H9 (cell line): ENCODE measurements around the gene JSRP1. TPM values are rescaled to one million over a fixed set of nuclear protein-coding genes. Genes with fewer than 3 reads are reported as not detected.

Experiments used
- DNase-seq: peaks from one replicate; pipeline ENCODE4 v3.0.0-alpha.2; 2017
- H2AFZ ChIP-seq: one replicate; pipeline ENCODE4 v1.6.1; 2013; ENCODE audit warnings: mild to moderate bottlenecking, low read length, control low read depth, moderate library complexity
- H2AK5ac ChIP-seq: 2 replicates; pipeline ENCODE4 v1.6.1; 2013; ENCODE audit warnings: low read length, control low read depth, mixed read lengths; ENCODE audit not compliant: insufficient read length
- H2BK120ac ChIP-seq: one replicate; pipeline ENCODE4 v1.6.1; 2013; ENCODE audit warnings: low read depth, mild to moderate bottlenecking, low read length, control low read depth, inconsistent platforms; ENCODE audit not compliant: poor library complexity, severe bottlenecking
- H2BK12ac ChIP-seq: 2 replicates; pipeline ENCODE4 v1.6.1; 2013; ENCODE audit warnings: low read length, control low read depth, mixed read lengths, low read depth; ENCODE audit not compliant: insufficient read length
- H2BK15ac ChIP-seq: 2 replicates; pipeline ENCODE4 v1.6.1; 2013; ENCODE audit warnings: low read depth, low read length, control low read depth
- H2BK20ac ChIP-seq: one replicate; pipeline ENCODE4 v1.6.1; 2013; ENCODE audit warnings: low read depth, mild to moderate bottlenecking, low read length, control low read depth, inconsistent platforms; ENCODE audit not compliant: poor library complexity, severe bottlenecking
- H2BK5ac ChIP-seq: 2 replicates; pipeline ENCODE4 v1.6.1; 2013; ENCODE audit warnings: low read length, control low read depth, mixed read lengths; ENCODE audit not compliant: insufficient read length
- H3K14ac ChIP-seq: 2 replicates; pipeline ENCODE4 v1.6.1; 2013; ENCODE audit warnings: low read length, control low read depth; ENCODE audit not compliant: insufficient read depth
- H3K18ac ChIP-seq: 2 replicates; pipeline ENCODE4 v1.6.1; 2013; ENCODE audit warnings: low read depth, mild to moderate bottlenecking, mixed read lengths, low read length, control low read depth; ENCODE audit not compliant: insufficient read length
- H3K23ac ChIP-seq: 2 replicates; pipeline ENCODE4 v1.6.1; 2013; ENCODE audit warnings: low read length, control low read depth, mixed read lengths, low read depth; ENCODE audit not compliant: insufficient read length
- H3K23me2 ChIP-seq: 2 replicates; pipeline ENCODE4 v1.6.1; 2013; ENCODE audit warnings: low read depth, mild to moderate bottlenecking, mixed read lengths, low read length, control low read depth; ENCODE audit not compliant: insufficient read length, poor library complexity, severe bottlenecking
- H3K27ac ChIP-seq: 2 replicates; pipeline ENCODE4 v1.5.1; 2013; ENCODE audit warnings: low read length, control low read depth, mixed read lengths, low read depth; ENCODE audit not compliant: insufficient read length
- H3K27me3 ChIP-seq: 2 replicates; pipeline ENCODE4 v1.6.1; 2013; ENCODE audit warnings: low read length, control low read depth, inconsistent platforms; ENCODE audit not compliant: insufficient read depth
- H3K4ac ChIP-seq: 2 replicates; pipeline ENCODE4 v1.6.1; 2013; ENCODE audit warnings: low read depth, mild to moderate bottlenecking, control low read depth, inconsistent platforms, low read length, moderate library complexity
- H3K4me1 ChIP-seq: 2 replicates; pipeline ENCODE4 v1.6.1; 2013; ENCODE audit warnings: low read length, control low read depth, inconsistent platforms; ENCODE audit not compliant: insufficient read depth
- H3K4me2 ChIP-seq: 2 replicates; pipeline ENCODE4 v1.6.1; 2013; ENCODE audit warnings: low read length, control low read depth, mixed read lengths; ENCODE audit not compliant: insufficient read length, insufficient read depth
- H3K56ac ChIP-seq: 2 replicates; pipeline ENCODE4 v1.6.1; 2013; ENCODE audit warnings: low read depth, mild to moderate bottlenecking, mixed read lengths, low read length, control low read depth; ENCODE audit not compliant: insufficient read length
- H3K79me1 ChIP-seq: 2 replicates; pipeline ENCODE4 v1.6.1; 2013; ENCODE audit warnings: low read depth, mild to moderate bottlenecking, moderate library complexity, low read length, control low read depth, inconsistent platforms; ENCODE audit not compliant: insufficient read depth, poor library complexity, severe bottlenecking
- H3K79me2 ChIP-seq: 2 replicates; pipeline ENCODE4 v1.6.1; 2013; ENCODE audit warnings: low read length, control low read depth, inconsistent platforms; ENCODE audit not compliant: insufficient read depth
- H3K9ac ChIP-seq: 2 replicates; pipeline ENCODE4 v1.6.1; 2013; ENCODE audit warnings: low read length, control low read depth, mixed read lengths; ENCODE audit not compliant: insufficient read length; ENCODE audit errors: extremely low read depth
- H3K9me3 ChIP-seq: one replicate; pipeline ENCODE4 v1.6.1; 2013; ENCODE audit warnings: low read depth, low read length, inconsistent platforms; ENCODE audit not compliant: control insufficient read depth
- H3T11ph ChIP-seq: one replicate; pipeline ENCODE4 v1.6.1; 2013; ENCODE audit warnings: mild to moderate bottlenecking, low read length, control low read depth, inconsistent platforms
- H4K20me1 ChIP-seq: one replicate; pipeline ENCODE4 v1.6.1; 2013; ENCODE audit not compliant: control insufficient read depth, insufficient read length, insufficient read depth
- H4K5ac ChIP-seq: 2 replicates; pipeline ENCODE4 v1.6.1; 2013; ENCODE audit warnings: low read depth, mild to moderate bottlenecking, mixed read lengths, low read length, control low read depth; ENCODE audit not compliant: insufficient read length
- H4K8ac ChIP-seq: replicated peaks from 2 replicates; pipeline ENCODE4 v1.6.1; 2013; ENCODE audit warnings: low read length, control low read depth, mixed read lengths, low read depth; ENCODE audit not compliant: insufficient read length
- H4K91ac ChIP-seq: 2 replicates; pipeline ENCODE4 v1.6.1; 2013; ENCODE audit warnings: low read depth, mild to moderate bottlenecking, moderate library complexity, mixed read lengths, low read length, control low read depth; ENCODE audit not compliant: insufficient read length
- H3K27ac Mint-ChIP-seq, 3 experiments: 2 replicates in 2 of 3; 3 replicates in 1 of 3; pipeline ENCODE4 v1.8.0; 2020 to 2021; ENCODE audit warnings: mixed read lengths in 3 of 3, mild to moderate bottlenecking in 1 of 3, moderate library complexity in 1 of 3
- H3K27me3 Mint-ChIP-seq: 2 replicates; pipeline ENCODE4 v1.8.0; 2021; ENCODE audit warnings: low read depth, mild to moderate bottlenecking, moderate library complexity, mixed read lengths
- H3K36me3 Mint-ChIP-seq, 3 experiments: 2 replicates in 2 of 3; 3 replicates in 1 of 3; pipeline ENCODE4 v1.8.0; 2020 to 2021; ENCODE audit warnings: low read depth in 3 of 3, mixed read lengths in 3 of 3; ENCODE audit not compliant: insufficient read depth in 1 of 3
- H3K4me1 Mint-ChIP-seq, 2 experiments: 2 replicates each; pipeline ENCODE4 v1.8.0; 2020; ENCODE audit warnings: mixed read lengths in 2 of 2
- H3K4me3 Mint-ChIP-seq, 2 experiments: 2 replicates in 1 of 2; 3 replicates in 1 of 2; pipeline ENCODE4 v1.8.0; 2020 to 2021; ENCODE audit warnings: mild to moderate bottlenecking in 2 of 2, mixed read lengths in 2 of 2, moderate library complexity in 1 of 2
- H3K9me3 Mint-ChIP-seq, 2 experiments: 2 replicates in 1 of 2; 3 replicates in 1 of 2; pipeline ENCODE4 v1.8.0; 2020; ENCODE audit warnings: mild to moderate bottlenecking in 2 of 2, mixed read lengths in 2 of 2, moderate library complexity in 1 of 2
- CTCF ChIP-seq: fragments of 200-600 bp; sonication (generic); conservative IDR thresholded peaks from 3 replicates; pipeline ENCODE4 v1.8.0; 2021; ENCODE audit warnings: antibody characterized with exemption, mild to moderate bottlenecking
- WGBS: extraction: QIAGEN DNeasy Blood & Tissue Kit; methylation state at CpG from one replicate; pipeline ENCODE4 v1.1.7; 2013; ENCODE audit warnings: missing lambda C conversion rate, low lambda C conversion rate, mixed read lengths; ENCODE audit not compliant: insufficient read length; ENCODE audit errors: extremely low coverage; 5-methylcytosine and 5-hydroxymethylcytosine counted together
- total RNA-seq: library from RNA; stranded (reverse); gene quantifications from 2 replicates; pipeline ENCODE4 v1.2.1, GENCODE V29; 2021

The JSRP1 gene
- total RNA-seq, 1 experiment from 2014 or later, result 0.90 TPM

DNA sequence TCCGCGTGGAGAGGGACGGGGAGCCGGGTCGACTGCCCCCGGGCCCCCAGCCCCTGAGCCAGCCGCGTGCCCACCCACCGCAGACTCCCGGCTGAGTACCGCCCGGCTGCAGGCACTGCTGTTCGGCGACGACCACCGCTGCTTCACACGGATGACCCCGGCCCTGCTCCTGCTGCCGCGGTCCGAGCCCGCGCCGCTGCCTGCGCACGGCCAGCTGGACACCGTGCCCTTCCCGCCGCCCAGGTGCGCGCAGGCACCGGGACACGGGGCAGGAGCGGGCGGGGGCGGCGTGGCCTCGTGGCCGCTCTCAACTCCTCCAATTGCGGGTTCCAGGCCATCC is 5.5 kb downstream of the JSRP1 start:
- no peak for DNase-seq
- no CpG with 5 or more reads among the region's 40 CpGs for WGBS
- H3T11ph ChIP-seq, result no peak overlapping the region

More for the DNA sequence above, 5.5 kb downstream of the JSRP1 start:
- Mint-ChIP-seq H3K9me3 (no peaks in the 10 kb centered on the region), H3K36me3 (peaks cover 2 to 16% (median 3%) of the 10 kb centered on the region in 3 experiments; a peak in 5 of 7 replicates), H3K4me1 (peaks cover 4% of the 10 kb centered on the region in 2 experiments), H3K4me3 (no peak overlapping the region), H3K27me3 (peaks cover 11% of the 10 kb centered on the region), H3K27ac (no peak overlapping the region)
- H3K23me2 ChIP-seq, result peaks cover 10% of the 10 kb centered on the region
- no peaks in the 10 kb centered on the region; the same call in 1 of the 2 replicates for H3K27me3 ChIP-seq
- H2BK5ac ChIP-seq, result no peak overlapping the region
- H3K14ac ChIP-seq, result no peak overlapping the region; the same call in 1 of the 2 replicates
- no peaks in the 10 kb centered on the region for H3K4me1 ChIP-seq
- H4K20me1 ChIP-seq, result no peaks in the 10 kb centered on the region
- TF ChIP-seq CTCF, result no peak
- no peak overlapping the region for H2BK20ac ChIP-seq
- H2BK15ac ChIP-seq, result no peak overlapping the region
- H4K5ac ChIP-seq, result no peak overlapping the region
- H3K9me3 ChIP-seq, result no peaks in the 10 kb centered on the region
- no peak overlapping the region for H3K27ac ChIP-seq
- H3K18ac ChIP-seq, result no peak overlapping the region
- no peak overlapping the region for H2AFZ ChIP-seq
- no peak overlapping the region for H2BK120ac ChIP-seq
- no peaks in the 10 kb centered on the region for H3K79me2 ChIP-seq
- no peak overlapping the region for H4K8ac ChIP-seq
- H3K79me1 ChIP-seq, result no peaks in the 10 kb centered on the region
- H3K4ac ChIP-seq, result no peak overlapping the region
- H3K4me2 ChIP-seq, result no peak overlapping the region
- no peak overlapping the region for H3K23ac ChIP-seq
- H3K56ac ChIP-seq, result no peak overlapping the region
- H2AK5ac ChIP-seq, result no peak overlapping the region
- H3K9ac ChIP-seq, result no peak overlapping the region
- no peak overlapping the region for H2BK12ac ChIP-seq
- H4K91ac ChIP-seq, result no peak overlapping the region
